PC-9 (cell line): ENCODE measurements around the gene ARFGAP1. TPM values are rescaled to one million over a fixed set of nuclear protein-coding genes. Genes with fewer than 3 reads are reported as not detected.

Experiments used
- BruUV-seq: library from RNA; stranded (reverse); fragments of 400-500 nt; replicated peaks from 2 replicates; lab custom pipeline; 2021; lab: Mats Ljungman, UMichigan
- CTCF ChIA-PET: fragments of 300-600 bp; sonication (Branson Sonifier 250); formaldehyde crosslinking; loops from one replicate; lab custom pipeline; 2022; ENCODE audit warnings: antibody characterized with exemption; lab: Charles Lee
- POLR2A ChIA-PET: fragments of 300-600 bp; sonication (Branson Sonifier 250); formaldehyde crosslinking; loops from one replicate; lab custom pipeline; 2022; ENCODE audit warnings: antibody characterized with exemption; ENCODE audit not compliant: unreplicated experiment; lab: Charles Lee
- DNase-seq, 2 experiments: peaks; one replicate each; pipeline versions ENCODE4 v3.0.0 to v3.0.0-alpha.2; 2015 to 2022; ENCODE audit warnings: mixed read lengths in 1 of 2
- H2AFZ ChIP-seq: fragments of 200-600 bp; sonication (generic); 2 replicates; pipeline ENCODE4 v1.8.1; 2017; ENCODE audit warnings: antibody characterized with exemption
- H3F3A ChIP-seq: fragments of 200-600 bp; sonication (generic); 2 replicates; pipeline ENCODE4 v1.8.1; 2017; ENCODE audit warnings: antibody characterized with exemption, mild to moderate bottlenecking, low read depth; ENCODE audit not compliant: insufficient read depth
- H3K27ac ChIP-seq: fragments of 200-600 bp; sonication (generic); 2 replicates; pipeline ENCODE4 v1.6.1; 2016; ENCODE audit warnings: mixed run types
- H3K27me3 ChIP-seq: fragments of 200-600 bp; sonication (generic); 2 replicates; pipeline ENCODE4 v1.6.1; 2016; ENCODE audit warnings: low read depth, mixed run types; ENCODE audit not compliant: insufficient read depth
- H3K36me3 ChIP-seq: fragments of 200-600 bp; sonication (generic); 2 replicates; pipeline ENCODE4 v1.6.1; 2016; ENCODE audit warnings: low read depth, mixed run types
- H3K4me1 ChIP-seq: fragments of 200-600 bp; sonication (generic); replicated peaks from 2 replicates; pipeline ENCODE4 v1.6.1; 2016; ENCODE audit warnings: mixed run types; ENCODE audit not compliant: insufficient read depth
- H3K4me2 ChIP-seq: fragments of 200-600 bp; sonication (generic); 2 replicates; pipeline ENCODE4 v1.6.1; 2017; ENCODE audit warnings: mixed run types
- H3K4me3 ChIP-seq: fragments of 200-600 bp; sonication (generic); 2 replicates; pipeline ENCODE4 v1.6.1; 2016; ENCODE audit warnings: mixed run types
- H3K79me2 ChIP-seq: fragments of 200-600 bp; sonication (generic); 2 replicates; pipeline ENCODE4 v1.6.1; 2017; ENCODE audit warnings: low read depth, mixed run types
- H3K9me2 ChIP-seq: fragments of 200-600 bp; sonication (generic); 2 replicates; pipeline ENCODE4 v1.8.1; 2017; ENCODE audit warnings: mild to moderate bottlenecking; ENCODE audit not compliant: insufficient read depth
- H3K9me3 ChIP-seq: fragments of 200-600 bp; sonication (generic); 2 replicates; pipeline ENCODE4 v1.8.1; 2016; ENCODE audit warnings: low read depth; ENCODE audit not compliant: insufficient read depth
- H4K20me1 ChIP-seq: fragments of 200-600 bp; sonication (generic); 2 replicates; pipeline ENCODE4 v1.8.1; 2017; ENCODE audit not compliant: insufficient read depth
- CTCF ChIP-seq: fragments of 200-600 bp; sonication (generic); conservative IDR thresholded peaks from 2 replicates; pipeline ENCODE4 v1.6.1; 2017; ENCODE audit warnings: mixed run types, antibody characterized with exemption, mild to moderate bottlenecking, moderate library complexity
- EZH2 ChIP-seq: fragments of 200-600 bp; sonication (generic); IDR thresholded peaks from 2 replicates; pipeline ENCODE4 v1.8.0; 2017; ENCODE audit warnings: antibody characterized with exemption, low read depth
- intact Hi-C: fragments of 100-400 bp; cut with micrococcal nuclease; formaldehyde crosslinking; loops from one replicate; pipeline ENCODE4 v1.10.0; 2022; ENCODE audit not compliant: unreplicated experiment
- total RNA-seq: library from RNA; stranded (reverse); gene quantifications from 2 replicates; pipeline ENCODE4 v1.2.3, GENCODE V29; 2021

Gene ARFGAP1
- total RNA-seq, 1 experiment from 2014 or later: 89.0 TPM

GRCh38 chr20:63306673-63307537, 34.3 kb downstream of the ARFGAP1 start:
- no peaks in the 10 kb centered on the region for H3K79me2 ChIP-seq
- no peak for TF ChIP-seq EZH2
- CTCF ChIA-PET: interaction anchor here (0.7 kb wide), 1 partner anchor 22 kb away, joined by 3 read pairs; no protein-coding TSS in a partner anchor
- no peak overlapping the region for H3K4me3 ChIP-seq
- H3K36me3 ChIP-seq: no peaks in the 10 kb centered on the region
- peaks cover 7% of the 10 kb centered on the region; the same call in 1 of the 2 replicates for H3F3A ChIP-seq
- no peak overlapping the region for H3K27ac ChIP-seq
- peaks cover 95% of the 10 kb centered on the region for H3K27me3 ChIP-seq
- intact Hi-C loops: no loop called here
- no peaks in the 10 kb centered on the region for H3K9me3 ChIP-seq
- DNase-seq: no peak
- H2AFZ ChIP-seq: no peak overlapping the region
- no peak overlapping the region for H3K4me2 ChIP-seq
- no peaks in the 10 kb centered on the region for H3K9me2 ChIP-seq
- no peaks in the 10 kb centered on the region for H3K4me1 ChIP-seq
- 0 out of 2 replicates have a peak, but pooled peaks cover 7% of the 10 kb centered on the region for H4K20me1 ChIP-seq
- no TSS peak for BruUV-seq
- POLR2A ChIA-PET: no interaction called here

GRCh38 chr20:63307538-63308217, 35.1 kb downstream of the ARFGAP1 start:
- H4K20me1 ChIP-seq: 0 out of 2 replicates have a peak, but pooled peaks cover 7% of the 10 kb centered on the region
- no peak for TF ChIP-seq CTCF
- no peak for TF ChIP-seq EZH2
- H3K27ac ChIP-seq: no peak overlapping the region
- H3K4me2 ChIP-seq: no peak overlapping the region
- DNase-seq: no peak
- H3K27me3 ChIP-seq: peaks cover 95% of the 10 kb centered on the region
- H3K4me3 ChIP-seq: no peak overlapping the region
- CTCF ChIA-PET: interaction anchor here (0.6 to 1.9 kb wide), 2 partner anchors 85 to 709 kb away, joined by 3 to 7 read pairs; no protein-coding TSS in a partner anchor
- no peaks in the 10 kb centered on the region for H3K4me1 ChIP-seq
- H2AFZ ChIP-seq: no peak overlapping the region
- H3K36me3 ChIP-seq: no peaks in the 10 kb centered on the region
- BruUV-seq: no TSS peak
- no peaks in the 10 kb centered on the region for H3K9me3 ChIP-seq
- POLR2A ChIA-PET: no interaction called here
- no peaks in the 10 kb centered on the region for H3K79me2 ChIP-seq
- intact Hi-C loops: loop anchor here (2.0 kb wide), 1 partner anchor 73 kb away; no protein-coding TSS in a partner anchor
- H3F3A ChIP-seq: peaks cover 6% of the 10 kb centered on the region; the same call in 1 of the 2 replicates
- no peaks in the 10 kb centered on the region for H3K9me2 ChIP-seq

- no peaks in the 10 kb centered on the region for H3K9me3 ChIP-seq
- H3K4me1 ChIP-seq: no peaks in the 10 kb centered on the region
- H3K36me3 ChIP-seq: no peaks in the 10 kb centered on the region
- no peaks in the 10 kb centered on the region for H3F3A ChIP-seq
- peaks cover 93% of the 10 kb centered on the region for H3K27me3 ChIP-seq
- BruUV-seq: no TSS peak
- 0 out of 2 replicates have a peak, but pooled peaks cover 11% of the 10 kb centered on the region for H4K20me1 ChIP-seq
- CTCF ChIA-PET: interaction anchor here (0.6 to 1.9 kb wide), 2 partner anchors 85 to 708 kb away, joined by 3 to 7 read pairs; no protein-coding TSS in a partner anchor
- TF ChIP-seq CTCF (no peak), EZH2 (no peak)
- no peak overlapping the region for H3K4me3 ChIP-seq
- no peak overlapping the region for H3K4me2 ChIP-seq
- POLR2A ChIA-PET: no interaction called here
- intact Hi-C loops: loop anchor here (2.0 kb wide), 1 partner anchor 72 kb away; no protein-coding TSS in a partner anchor
- H3K27ac ChIP-seq: no peak overlapping the region
- no peak overlapping the region for H2AFZ ChIP-seq
- H3K9me2 ChIP-seq: no peaks in the 10 kb centered on the region
- no peak for DNase-seq
- H3K79me2 ChIP-seq: no peaks in the 10 kb centered on the region
These were observed 35.8 kb downstream of the ARFGAP1 start for GRCh38 chr20:63308218-63308911.
